HG02870 (cell line): ENCODE results near the gene ZW10.
"Not testable (repeated sequence)": the region's sequence is repeated elsewhere in the genome, so short reads cannot be mapped to it uniquely, and the experiment has no call there.

Source experiments
- ATAC-seq: cut with Tn5 transposase; IDR thresholded peaks from one replicate; pipeline ENCODE4 v1.9.1; 2021; ENCODE audit warnings: mild to moderate bottlenecking, moderate library complexity; ENCODE audit not compliant: unreplicated experiment

ZW10 gene

DNA sequence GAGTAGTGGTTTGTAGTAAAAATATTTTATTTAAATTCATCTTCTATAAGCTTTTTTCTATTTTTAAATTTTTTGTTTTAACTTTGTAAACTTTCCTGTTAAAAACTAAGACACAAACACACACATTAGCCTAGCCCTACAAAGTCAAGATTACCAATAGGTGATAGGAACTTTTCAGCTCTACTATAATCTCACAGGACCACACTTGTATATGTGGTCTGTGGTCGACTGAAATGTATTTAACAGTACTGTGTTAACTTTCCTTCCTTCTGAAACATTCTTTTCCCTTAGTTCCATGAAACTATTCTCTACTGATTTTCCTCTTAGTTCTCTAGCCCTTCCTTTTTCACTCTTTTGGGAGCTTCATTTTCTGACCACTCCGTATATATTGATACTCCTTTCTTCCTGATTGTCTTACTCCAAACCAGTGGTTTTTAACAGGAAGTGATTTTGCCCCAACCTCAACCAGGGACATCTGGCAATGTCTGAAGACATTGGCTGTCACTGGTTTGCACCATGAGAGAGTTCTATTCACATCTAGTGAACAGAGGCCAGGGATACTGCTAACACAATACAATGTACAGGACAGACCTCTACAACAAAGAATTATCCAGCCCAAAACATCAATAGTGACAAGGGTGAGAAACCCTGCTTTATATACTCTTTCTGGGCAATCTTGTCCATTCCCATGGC is 8.8 kb downstream of the ZW10 start:
- ATAC-seq: no peak

DNA sequence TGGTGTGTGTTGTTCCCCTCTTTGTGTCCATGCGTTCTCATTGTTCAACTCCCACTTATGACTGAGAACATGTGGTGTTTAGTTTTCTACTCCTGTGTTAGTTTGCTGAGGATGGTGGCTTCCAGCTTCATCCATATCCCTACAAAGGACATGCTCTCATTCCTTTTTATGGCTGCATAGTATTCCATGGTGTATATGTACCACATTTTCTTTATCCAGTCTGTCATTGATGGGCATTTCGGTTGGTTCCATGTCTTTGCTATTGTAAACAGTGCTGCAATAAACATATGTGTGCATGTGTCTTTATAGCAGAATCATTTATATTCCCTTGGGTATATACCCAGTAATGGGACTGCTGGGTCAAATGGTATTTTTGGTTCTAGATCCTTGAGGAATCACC is 10.5 kb downstream of the ZW10 start:
- ATAC-seq: not testable (repeated sequence)

DNA sequence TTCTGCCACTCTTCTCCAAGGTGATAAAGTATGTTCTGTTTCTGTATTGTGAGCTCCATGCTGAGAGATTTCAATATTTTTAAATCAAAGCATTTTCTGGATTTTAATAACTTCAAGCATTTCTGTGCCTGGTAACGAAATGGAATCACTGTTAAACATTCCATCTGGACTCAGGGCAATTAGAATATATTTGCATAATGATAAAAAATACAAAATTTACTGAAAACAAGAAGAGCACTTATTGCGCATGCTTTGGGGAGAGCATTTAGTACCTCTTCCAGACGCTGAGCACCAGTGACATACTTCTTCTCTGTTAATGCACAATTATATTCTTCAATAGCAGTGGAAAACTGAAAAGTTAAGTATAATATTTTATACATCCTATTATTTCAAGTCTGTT is 13.3 kb downstream of the ZW10 start:
- ATAC-seq: no peak

DNA sequence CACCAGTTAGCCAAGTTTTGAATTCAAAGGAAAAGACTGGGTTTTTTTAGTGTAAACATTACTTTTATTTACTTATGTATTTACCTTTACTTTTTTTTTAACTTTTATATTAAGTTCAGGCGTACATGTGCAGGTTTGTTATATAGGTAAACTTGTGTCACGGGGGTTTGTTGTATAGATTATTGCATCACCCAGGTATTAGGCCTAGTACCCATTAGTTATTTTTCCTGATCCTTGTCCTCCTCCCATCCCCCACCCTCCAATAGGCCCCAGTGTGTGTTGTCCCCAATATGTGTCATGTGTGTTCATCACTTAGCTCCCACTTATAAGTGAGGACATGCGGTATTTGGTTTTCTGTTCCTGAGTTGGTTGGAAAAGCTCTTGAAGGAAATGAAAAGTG is 20.6 kb downstream of the ZW10 start:
- no peak for ATAC-seq

DNA sequence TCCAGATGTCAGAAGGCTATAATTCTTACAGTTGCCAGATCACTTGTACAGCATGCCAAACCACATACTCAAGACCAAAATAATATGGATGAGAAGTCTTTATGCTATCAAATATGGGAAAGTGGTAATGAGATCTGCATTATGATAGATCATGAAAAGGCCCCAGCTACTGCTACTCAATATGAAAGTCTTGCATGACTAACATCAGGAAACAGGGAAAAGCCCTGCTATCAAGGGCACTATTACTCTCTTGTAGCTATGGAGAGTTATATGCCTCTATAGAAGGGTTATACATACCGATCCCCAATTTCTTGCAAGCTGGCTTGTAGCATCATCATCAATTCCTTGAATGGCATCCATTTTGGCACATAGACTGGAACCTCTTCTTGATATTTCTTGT is 37.2 kb downstream of the ZW10 start:
- ATAC-seq: no peak

DNA sequence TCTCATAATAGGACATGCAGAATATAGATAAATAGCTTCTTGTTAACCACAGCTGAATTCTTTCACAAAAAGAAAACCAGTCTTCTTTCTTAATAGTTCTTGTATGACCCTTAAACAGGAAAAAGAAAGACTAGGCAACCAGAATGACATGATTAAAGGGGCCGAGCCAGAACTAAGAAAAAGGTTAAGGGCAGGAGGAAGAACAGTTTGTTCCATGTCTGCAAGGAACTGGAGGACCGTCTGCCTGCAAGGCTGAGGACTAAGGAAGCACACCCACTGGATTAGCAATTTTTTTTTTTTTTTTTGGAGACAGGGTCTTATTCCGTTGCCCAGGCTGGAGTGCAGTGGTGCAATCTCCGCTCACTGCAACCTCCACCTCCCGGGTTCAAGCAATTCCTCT is 41.4 kb downstream of the ZW10 start:
- no peak for ATAC-seq

DNA sequence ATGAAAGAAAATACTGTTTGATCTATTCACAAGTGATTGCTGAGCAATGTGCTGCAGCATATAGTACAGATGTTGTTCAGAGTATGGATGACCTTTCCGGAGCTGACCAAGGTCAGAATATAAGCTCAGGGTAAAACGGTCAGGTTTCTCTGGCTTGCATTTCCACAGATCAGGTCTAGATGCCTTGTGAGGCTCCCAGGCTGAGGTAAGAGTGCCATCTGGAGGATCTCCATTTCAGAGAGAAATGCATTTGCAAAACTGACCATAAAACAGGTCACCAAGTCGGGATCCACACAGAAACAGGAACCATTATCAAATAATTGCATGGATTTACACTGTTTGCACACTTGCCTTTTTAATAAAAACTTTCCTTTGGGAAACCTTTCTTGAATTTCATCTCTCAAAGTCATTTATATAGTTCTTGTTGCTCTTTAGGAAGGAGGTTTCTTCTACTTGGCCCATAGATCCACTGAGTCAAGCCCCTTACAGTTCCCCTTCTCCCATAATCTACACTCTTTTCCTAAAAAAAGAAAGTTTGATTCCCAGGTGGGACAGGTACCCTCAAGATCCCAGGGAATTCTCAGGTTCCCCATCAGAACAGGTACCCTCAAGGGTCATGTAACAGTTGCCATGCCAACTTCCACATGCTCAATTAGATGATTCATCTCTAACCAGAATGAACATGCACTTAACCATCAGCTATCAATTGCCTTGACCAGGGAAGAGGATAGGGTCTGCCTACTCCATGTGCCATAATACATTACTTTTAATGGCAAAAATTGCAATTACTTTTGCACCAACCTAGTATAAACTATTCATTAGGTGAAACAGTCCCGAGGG is 42.4 kb downstream of the ZW10 start:
- no peak for ATAC-seq

DNA sequence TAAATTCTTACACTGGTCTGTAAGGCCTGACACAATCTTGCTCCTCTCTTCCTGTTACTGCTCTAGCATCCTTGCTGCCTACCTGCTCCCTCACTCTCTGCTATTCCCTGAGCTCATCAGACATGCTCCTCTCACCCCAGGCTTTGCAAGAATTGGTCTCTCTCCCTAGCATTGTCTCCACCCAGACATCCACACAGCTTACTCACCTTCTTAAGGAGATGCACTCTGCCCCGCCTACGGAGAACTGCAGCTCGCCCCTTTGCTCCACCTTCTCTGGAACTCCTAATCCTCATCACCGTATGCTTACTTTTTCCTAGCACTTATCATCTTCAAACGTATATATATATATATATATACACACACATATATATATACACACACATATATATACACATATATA is 44.0 kb downstream of the ZW10 start:
- ATAC-seq: no peak

DNA sequence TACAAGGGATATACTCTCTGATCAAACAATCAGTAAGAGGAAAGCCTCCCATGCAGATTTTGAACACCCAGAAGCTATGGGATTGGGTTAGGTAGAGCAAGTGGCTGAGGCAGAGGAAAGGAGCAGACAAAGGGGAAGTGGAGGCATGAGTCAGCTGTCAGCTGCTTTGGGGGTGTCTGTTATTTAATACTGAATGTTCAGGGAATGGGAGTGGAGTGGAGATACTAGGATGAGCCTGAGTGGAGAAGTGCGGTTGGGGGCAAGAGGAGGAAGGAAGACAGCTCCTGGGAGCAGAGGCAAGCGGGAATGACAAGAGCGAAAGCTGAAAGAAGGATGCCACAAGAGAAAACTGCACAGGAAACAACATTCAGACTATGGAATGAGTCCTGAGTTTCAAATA is 44.7 kb downstream of the ZW10 start:
- ATAC-seq: no peak

DNA sequence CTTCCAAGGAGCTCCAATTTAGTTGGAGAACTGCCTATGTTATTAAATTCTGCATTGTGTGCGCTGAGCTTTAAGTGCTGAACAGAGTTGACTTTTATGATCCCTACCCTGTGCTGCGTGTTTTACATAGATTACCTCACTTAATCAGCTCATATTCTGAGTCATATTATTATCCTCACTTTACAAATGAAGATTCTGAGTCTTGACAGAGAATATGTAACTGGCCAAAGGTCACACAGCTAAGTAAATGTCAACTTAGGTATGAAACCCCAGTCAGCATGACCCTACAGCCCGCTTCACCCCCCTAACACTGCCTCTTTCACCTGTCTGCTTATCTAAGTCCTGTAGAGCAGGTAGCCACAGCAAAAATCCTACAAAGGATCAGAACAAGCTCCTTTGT is 47.6 kb downstream of the ZW10 start:
- no peak for ATAC-seq

DNA sequence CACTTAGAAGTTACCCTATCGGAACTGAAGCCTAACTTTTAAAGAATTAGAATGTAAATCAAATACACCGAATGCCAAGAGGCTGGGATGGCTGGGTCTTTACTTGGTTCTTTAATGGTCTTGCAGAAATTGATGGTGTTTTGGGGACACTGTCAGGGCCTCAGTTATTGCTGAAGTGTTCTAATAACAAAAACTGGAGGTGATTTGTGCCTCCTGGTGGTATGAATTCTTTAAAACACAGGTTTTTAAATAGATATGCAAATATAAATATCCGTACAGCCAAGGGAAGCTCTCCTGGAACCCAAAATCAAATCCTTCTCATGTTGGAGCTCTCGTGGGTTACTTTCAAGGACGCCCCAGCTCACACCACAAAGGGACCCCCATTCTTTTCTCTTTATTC is 48.1 kb downstream of the ZW10 start:
- no peak for ATAC-seq

DNA sequence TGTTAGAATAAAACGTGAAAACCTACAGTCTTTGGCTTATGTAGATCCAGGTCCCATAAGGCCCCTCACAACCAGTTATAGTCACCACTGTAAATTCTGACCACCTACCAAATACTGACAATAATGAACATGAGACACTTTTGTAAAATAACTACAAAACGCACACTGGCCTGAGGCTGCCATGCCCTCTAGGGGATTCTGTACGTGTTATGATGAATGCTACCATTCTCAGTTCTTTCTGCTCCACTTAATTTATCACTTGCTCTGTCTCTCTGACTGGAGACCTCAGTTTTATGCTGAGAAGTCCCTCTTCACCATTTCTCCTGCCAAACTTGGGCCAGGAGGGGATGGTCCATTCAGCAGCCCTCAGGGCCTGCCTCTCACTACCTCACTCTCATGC is 48.7 kb downstream of the ZW10 start:
- no peak for ATAC-seq

DNA sequence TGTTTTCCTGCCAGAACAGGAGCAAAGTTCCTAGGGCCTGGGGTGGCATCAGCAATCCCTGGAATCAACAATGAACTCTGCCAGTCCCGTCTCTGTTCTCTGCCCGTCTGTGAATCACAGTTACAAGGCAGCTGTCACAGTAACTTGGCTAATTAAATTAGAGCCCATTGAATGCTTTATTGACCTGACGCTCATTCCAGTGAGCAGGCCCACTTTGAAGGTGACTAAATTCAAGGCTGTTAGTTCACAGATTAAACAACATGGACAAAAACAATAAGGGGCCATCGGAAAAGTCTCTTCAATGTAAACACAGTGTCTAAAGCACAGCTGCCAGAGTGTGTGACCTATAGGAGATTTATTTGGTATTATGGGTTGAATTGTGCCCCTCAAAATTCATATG is 49.7 kb downstream of the ZW10 start:
- ATAC-seq: no peak

DNA sequence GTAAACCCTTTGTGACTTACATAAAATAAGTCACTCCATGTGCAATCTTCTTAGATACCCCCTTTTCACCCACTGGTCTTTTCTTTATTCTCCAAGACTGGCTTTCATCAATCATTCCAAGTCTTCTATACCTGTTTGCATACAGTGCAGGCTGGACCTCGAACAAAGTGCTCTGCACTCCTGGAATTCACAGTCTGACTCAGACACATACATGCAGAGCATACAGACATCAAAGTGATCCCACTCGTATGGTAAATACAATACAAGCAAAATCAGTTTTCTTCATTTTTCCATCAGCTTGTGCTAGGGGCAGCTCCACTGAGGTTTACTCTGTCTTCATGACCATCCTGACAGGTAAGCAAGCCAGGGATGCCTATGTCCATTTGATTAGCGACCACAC is 50.6 kb downstream of the ZW10 start:
- ATAC-seq: no peak

DNA sequence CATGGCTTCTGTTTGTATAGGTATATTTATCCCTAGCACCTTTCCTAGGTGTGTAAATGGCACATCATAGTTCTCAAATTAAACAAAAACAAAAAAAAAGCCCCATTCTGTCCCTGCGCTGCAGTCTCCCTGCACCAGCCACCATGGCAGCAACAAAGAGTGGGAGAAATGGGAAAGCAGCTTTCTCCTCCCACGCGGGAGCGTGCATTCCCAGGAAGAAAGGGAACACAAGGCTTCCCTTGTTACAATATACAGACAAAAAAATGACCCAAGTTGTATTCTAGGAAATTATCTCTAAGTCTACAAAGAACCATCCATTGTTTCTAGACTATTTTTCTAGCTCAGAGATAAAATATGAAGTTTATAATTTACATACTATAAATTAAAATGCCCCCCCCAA is 51.3 kb downstream of the ZW10 start:
- ATAC-seq: no peak

DNA sequence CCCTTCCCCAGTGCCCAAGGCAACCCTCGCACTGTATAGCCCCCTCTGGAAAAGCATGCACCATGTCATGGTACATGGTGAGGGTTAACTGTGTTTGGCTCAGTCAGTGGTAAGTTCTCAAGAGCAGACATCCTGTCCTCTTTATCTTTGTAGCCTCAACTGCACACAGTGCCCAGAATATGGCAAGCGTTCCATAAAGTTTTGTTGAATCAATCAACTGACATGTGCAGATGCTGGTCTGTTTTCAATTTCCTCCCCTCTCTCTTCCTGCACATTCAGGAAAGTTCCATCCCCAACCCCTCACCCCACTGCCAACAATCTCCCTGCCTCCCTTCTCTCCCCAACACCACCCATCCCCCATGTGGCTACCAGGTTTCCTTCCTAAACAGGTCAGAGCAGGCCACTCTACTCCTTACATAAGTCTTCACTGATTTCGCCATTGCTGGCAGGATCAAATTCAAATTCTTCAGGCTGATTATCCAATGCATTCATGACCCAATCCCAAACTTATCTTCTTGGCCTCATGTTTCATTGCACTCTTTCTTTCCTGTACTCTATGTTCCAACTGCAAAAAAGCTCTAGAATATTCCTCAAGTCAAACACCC is 51.9 kb downstream of the ZW10 start:
- ATAC-seq: no peak

DNA sequence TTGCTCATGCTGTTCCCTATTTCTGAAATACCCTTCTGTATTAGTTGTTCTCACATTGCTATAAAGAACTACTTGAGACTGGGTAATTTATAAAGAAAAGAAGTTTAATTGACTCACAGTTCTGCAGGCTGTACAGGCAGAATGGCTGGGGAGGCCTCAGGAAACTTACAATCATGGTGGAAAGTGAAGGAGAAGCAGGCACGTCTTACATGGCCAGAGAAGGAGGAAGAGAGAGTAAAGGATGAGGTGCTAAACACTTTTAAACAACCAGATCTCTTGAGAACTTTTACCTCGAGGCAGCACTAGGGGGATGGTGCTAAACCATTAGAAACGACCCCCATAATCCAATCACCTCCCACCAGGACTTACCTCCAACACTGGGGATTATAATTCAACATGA is 53.0 kb downstream of the ZW10 start:
- ATAC-seq: not testable (repeated sequence)

DNA sequence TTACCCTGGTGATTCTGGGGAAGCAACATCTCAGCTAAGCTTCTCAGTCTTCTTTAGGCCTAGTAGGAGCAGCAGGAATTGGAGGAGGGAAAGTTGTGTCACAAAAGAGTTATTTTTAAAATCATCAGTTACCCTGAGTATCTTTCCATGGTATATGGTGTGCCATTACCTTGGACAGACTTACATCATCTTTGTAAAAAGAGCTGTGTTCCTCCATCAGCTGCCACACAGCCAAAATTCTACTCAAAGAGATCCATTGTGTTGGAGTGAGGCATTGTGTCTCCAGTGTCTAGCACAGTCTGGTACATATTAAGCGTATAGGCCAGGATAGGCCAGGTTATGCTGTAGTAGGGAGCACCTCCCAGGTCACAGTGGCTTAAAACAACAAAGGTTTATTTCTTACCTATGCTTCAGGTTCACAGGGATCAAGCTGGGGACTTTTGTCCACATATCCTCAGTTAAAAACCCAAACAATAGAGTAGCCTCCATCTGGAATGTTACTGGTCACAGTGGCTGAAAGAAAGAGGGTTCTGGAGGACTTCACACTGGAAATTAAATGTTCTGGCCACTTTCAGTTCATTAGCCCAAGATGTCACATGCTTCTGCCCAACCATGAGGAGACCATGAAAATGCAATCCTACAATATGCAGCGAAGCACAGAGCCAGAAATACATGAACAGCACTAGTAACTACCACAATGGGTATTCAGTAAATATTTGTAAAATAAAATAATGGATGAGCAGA is 57.4 kb downstream of the ZW10 start:
- ATAC-seq: no peak

DNA sequence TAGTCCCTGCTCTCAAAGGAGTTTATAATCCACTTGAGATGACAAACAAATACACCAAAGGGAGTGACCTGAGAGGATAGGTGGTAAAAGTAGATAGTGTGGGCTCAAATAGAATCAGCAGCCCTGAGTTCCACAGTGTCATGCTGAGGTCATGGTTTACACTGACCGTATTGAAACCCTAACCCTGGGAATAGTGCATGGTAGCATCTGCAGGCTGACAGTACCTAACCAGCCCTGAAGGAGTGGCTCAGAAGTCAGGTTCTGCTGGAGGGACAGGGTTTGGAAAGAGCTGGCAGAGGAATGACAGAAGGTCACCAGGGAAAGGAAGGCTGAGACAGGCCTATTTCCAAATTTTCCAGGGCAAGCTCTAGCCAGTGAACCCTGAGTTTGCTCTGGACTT is 58.2 kb downstream of the ZW10 start:
- no peak for ATAC-seq

DNA sequence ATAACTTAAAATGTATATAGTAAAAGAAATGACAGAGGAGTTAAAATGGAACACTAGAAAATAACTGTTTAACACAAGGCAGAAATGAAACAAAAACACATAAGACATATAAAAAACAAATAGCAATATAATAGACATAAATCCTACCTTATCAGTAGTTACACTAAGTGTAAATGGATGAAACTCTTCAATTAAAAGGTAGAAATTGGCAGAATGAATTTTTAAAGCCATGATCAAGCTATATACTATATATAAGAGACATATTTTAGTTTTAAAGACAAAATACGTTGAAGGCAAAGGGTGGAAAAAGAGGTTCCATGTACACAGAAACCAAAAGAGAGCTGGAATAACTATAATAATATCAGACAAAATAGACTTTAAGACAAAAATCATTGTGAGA is 62.5 kb downstream of the ZW10 start:
- ATAC-seq: no peak

DNA sequence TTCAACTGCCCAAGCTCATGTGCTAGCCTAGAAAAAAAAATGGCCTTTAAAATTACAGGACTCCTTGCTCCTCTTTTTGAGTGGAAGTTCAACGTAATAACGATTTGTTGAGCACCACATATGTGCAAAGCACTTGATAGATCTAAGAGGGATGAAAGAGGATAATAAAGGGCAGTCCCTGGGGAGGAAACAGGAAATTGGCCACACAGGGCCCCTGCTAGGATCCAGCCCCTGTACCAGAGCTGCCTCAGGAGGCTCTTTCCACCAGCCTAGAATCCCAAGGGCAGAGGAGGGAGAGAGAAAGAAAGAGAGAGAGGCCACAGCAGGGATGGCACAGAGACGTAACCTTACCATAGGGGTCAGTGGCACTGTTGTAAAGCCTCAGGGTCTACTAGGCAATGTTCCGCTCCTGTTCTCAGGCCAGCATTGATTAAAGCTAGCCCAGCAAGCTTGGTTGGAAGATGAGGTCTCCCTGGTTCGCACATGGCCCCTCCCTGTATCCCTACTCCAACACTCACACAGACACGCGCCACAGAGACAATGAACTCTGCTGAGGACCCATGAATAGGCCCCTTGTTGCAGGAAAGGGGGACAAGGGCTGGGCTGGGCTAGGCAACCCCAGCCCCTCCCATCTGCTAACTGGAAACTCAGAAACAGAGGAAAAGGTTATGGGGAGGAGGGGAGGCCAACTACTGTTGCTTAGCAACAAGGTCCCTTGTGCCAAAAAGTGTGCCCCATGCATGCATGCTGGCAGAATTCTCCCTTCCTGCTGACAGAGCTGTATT is 67.4 kb downstream of the ZW10 start, which contains the start of gene TMPRSS5:
TMPRSS5 (minus strand) TSS at position 438 of the 785 bp plus-strand sequence; CDS start at position 354, 84 bp downstream.
- ATAC-seq: no peak
